Keratinocyte (primary cell): ENCODE data around the gene RNF180.

Source experiments
- CTCF ChIP-seq, 3 experiments: IDR thresholded peaks in 1 of 3; conservative IDR thresholded peaks in 1 of 3; optimal IDR thresholded peaks in 1 of 3; 2 replicates in 2 of 3; 3 replicates in 1 of 3; pipeline versions ENCODE3 to v1.5.1; 2011; ENCODE audit warnings: low read length in 3 of 3, mild to moderate bottlenecking in 3 of 3, moderate library complexity in 2 of 3, control low read depth in 1 of 3, inconsistent platforms in 1 of 3; ENCODE audit not compliant: insufficient read depth in 2 of 3; ENCODE audit errors: extremely low read depth in 1 of 3
- EZH2 ChIP-seq: IDR thresholded peaks from one replicate; pipeline ENCODE4 v1.6.1; 2012; ENCODE audit warnings: inconsistent platforms, mild to moderate bottlenecking, low read length, moderate library complexity

GRCh38 chr5:64183956-64184355, 18.3 kb downstream of the RNF180 start:
- TF ChIP-seq CTCF (optimal IDR thresholded peaks at IDR 0.05 in 1 of 3, IDR thresholded peaks at IDR 0.05 in 1 of 3, conservative IDR thresholded peaks at IDR 0.05 in 1 of 3; ENCODE audit: extremely low read depth in 1 of 3, insufficient read depth in 2 of 3, low read length in 3 of 3) (no peak), EZH2 (no peak)
